Epithelial cell of esophagus (primary cell): Measurements from ENCODE around the gene RFX7.

ENCODE experiments used
- DNase-seq: peaks from one replicate; pipeline ENCODE4 v3.0.0; 2010; ENCODE audit warnings: low read depth
- H3K4me3 ChIP-seq: 2 replicates; pipeline ENCODE4 v1.5.1; 2011; ENCODE audit warnings: mild to moderate bottlenecking, low read length, control low read depth
- TF ChIP-seq, protein P1 (sequence below): IDR thresholded peaks from 2 replicates; pipeline ENCODE4 v1.5.1; 2011; ENCODE audit warnings: low read depth, mild to moderate bottlenecking, low read length, control low read depth, inconsistent platforms; ENCODE audit not compliant: insufficient read depth; ENCODE audit errors: missing control alignments

Gene RFX7

DNA sequence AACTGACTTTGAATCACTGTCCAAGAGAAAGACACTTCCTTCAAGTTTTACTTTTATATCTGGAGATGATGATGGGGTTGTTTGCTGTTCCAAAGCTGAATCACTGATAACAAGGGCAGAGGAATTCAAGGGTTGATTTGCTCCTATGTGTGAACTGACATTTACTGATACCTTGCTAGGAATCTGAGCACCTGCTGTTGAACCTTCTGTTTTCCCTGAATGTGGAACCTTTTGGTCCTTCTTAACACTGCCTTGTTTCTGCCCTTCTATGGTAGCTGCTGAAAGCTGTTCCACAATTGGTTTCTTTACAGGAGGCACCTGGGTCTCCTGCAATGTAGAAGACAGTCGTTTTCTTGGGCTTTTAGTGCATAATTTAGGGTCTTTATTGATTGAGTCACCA is 148.3 kb downstream of the RFX7 start:
- TF ChIP-seq, protein P1, sequence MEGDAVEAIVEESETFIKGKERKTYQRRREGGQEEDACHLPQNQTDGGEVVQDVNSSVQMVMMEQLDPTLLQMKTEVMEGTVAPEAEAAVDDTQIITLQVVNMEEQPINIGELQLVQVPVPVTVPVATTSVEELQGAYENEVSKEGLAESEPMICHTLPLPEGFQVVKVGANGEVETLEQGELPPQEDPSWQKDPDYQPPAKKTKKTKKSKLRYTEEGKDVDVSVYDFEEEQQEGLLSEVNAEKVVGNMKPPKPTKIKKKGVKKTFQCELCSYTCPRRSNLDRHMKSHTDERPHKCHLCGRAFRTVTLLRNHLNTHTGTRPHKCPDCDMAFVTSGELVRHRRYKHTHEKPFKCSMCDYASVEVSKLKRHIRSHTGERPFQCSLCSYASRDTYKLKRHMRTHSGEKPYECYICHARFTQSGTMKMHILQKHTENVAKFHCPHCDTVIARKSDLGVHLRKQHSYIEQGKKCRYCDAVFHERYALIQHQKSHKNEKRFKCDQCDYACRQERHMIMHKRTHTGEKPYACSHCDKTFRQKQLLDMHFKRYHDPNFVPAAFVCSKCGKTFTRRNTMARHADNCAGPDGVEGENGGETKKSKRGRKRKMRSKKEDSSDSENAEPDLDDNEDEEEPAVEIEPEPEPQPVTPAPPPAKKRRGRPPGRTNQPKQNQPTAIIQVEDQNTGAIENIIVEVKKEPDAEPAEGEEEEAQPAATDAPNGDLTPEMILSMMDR, result no peak
- no peak overlapping the region for H3K4me3 ChIP-seq
- no peak for DNase-seq

DNA sequence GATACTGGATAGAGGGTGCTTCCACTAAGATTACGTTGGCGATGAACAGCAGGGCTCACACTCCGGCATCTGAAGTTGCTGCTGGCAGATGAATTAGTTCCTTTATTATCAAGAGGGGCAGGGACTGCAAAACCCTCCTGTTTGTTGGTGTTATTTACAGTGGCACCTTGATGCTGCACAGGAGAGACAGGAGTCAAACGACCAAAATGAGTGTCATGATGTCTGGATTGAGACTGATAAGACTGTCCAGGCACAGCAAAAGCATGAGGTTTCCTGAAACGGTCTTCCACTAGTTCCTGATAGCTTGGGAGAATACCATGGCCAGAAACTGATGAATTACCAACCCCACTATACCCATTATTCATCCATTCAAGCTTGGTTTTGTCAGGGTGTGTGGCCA is 149.5 kb downstream of the RFX7 start:
- H3K4me3 ChIP-seq, result no peak overlapping the region
- no peak for DNase-seq
- TF ChIP-seq, protein P1, result no peak

DNA sequence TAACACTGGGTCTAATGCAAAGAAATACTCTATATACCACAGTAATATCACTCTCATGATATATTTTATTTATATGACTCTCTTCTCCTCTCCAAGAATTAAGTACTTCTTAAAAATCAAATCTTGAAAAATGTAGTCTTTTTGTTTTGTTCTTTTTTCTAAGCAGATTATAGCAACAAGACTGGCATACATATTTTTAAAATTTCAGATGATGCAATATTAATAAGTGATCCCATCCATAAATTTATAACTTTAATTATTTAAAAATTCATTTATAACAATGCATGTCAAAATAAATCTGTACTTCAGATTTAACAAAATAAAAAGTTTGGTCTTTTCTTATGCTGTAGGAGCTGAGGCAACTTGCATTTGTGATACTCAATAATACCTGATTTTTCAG is 155.3 kb downstream of the RFX7 start:
- H3K4me3 ChIP-seq, result no peak overlapping the region
- TF ChIP-seq, protein P1, result no peak
- no peak for DNase-seq

DNA sequence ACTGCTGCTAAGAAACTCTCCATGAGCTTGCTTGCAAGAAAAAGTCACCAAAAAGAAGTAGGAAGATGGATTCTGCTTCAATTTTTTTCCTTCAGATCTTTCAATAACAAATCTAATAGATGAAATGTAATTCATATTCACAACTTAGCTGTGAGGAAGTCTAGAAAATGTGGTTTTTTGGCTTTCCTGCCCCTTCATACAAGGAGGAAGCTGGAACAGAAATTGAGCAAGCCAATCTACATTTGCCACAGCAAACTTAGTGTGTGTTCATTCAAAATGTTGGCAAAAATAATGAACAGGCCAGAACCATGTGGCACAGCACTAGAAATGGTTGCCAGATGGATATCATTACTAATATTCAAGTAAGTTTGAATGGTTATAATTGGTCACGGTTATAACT is 157.1 kb downstream of the RFX7 start:
- no peak for DNase-seq
- H3K4me3 ChIP-seq, result no peak overlapping the region
- TF ChIP-seq, protein P1, result no peak

DNA sequence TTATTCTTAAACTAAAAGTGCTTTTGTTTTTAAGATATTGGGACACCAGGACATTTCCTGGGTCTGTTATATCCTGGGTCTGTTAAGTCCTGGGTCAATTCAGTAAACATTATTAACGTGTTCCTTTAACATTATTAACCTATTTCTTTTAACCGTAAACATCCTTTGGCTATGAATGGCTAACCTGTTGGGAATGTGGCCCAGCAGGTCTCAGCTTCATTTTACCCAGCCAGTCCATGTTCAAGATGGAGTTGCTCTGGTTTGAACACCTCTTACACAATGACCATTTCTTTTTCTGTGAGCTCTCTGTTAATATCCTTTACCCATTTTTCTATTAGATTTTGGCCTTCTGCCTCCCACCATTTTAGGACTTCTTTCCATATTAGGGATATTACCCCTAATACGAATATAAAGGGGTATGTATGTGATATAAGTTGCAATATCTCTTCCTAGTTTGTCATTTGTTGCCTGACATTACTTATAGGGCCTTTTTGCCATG is 161.4 kb downstream of the RFX7 start:
- DNase-seq, result peak; percentile 85
- TF ChIP-seq, protein P1, result no peak
- H3K4me3 ChIP-seq, result no peak overlapping the region

DNA sequence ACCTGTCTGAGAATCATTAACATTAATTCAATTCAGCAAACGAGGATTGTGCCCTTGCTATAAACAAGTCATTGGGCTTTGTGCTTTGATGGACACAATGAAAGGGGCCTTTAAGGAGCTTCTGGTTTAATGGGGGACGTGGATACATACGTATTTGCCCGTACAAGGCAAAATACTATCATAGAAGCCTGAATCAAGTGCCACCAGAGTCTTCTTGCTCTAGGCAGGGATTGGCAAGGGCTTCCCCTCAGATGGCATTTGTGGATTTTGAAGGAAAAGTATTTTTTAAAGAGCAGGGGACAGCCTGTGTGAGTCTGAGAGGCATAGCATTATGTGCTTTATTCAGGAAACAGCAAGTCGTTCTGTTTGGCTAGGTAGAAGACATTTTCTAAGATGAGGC is 166.6 kb downstream of the RFX7 start:
- DNase-seq, result no peak
- TF ChIP-seq, protein P1, result no peak
- no peak overlapping the region for H3K4me3 ChIP-seq

DNA sequence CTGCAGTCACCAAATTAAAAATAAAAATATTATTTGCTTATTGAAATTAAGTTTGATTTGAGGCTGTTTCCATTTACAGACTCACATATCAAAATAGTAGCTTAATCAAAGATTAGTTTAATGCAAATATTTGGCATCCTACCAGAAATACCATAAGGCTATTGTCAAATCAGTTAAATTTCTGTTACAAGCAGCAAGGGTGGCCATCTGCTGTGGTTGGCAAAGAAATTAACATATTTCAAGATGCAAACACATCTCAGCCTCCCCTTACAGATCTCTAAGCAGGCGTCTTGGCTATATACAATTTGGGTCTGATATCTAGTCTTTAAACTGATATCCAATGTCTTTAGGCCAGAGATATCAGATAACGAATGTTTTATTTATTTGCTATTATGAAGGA is 167.0 kb downstream of the RFX7 start:
- no peak overlapping the region for H3K4me3 ChIP-seq
- DNase-seq, result no peak
- TF ChIP-seq, protein P1, result no peak
